Measurements from ENCODE around the gene NSD2. TPM values are rescaled to one million over a fixed set of nuclear protein-coding genes. Genes with fewer than 3 reads are reported as not detected.

Gene NSD2
- total RNA-seq, 2 donors from 2014 or later = 80.1 to 176 TPM

DNA sequence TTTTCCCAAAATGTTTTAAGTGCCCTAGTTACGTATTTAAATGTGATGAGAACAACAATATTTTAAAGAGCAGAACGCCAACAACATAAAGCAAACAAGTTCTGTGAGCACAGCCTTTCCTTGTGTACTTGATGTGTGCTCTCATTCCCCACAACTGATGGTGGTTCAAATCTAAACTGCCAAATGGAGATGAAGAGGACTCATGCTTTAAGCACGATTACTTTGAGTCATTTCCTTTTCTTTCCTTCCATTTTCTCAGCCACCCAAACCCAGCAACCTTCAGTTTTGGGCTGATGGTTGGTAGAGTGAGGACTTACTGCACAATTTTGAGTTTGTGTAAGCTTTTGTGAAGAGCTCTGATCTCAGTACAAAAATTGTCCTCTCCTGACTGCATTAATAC is 1.7 kb downstream of the NSD2 start:
- DNase-seq = no peak
- peaks cover 8% of the 10 kb centered on the region for H3K4me1 ChIP-seq
- H3K9me3 ChIP-seq = no peaks in the 10 kb centered on the region
- intact Hi-C loops (cut with DNase I) = no loop called here
- peak overlapping the region in 1 of 2 donors; percentile 88 for H3K9ac ChIP-seq (ENCODE audit: low read depth in 2 of 2, low read length in 2 of 2)
- H3K36me3 ChIP-seq = no peaks in the 10 kb centered on the region
- no peaks in the 10 kb centered on the region for H3K27me3 ChIP-seq
- TF ChIP-seq, protein P1, sequence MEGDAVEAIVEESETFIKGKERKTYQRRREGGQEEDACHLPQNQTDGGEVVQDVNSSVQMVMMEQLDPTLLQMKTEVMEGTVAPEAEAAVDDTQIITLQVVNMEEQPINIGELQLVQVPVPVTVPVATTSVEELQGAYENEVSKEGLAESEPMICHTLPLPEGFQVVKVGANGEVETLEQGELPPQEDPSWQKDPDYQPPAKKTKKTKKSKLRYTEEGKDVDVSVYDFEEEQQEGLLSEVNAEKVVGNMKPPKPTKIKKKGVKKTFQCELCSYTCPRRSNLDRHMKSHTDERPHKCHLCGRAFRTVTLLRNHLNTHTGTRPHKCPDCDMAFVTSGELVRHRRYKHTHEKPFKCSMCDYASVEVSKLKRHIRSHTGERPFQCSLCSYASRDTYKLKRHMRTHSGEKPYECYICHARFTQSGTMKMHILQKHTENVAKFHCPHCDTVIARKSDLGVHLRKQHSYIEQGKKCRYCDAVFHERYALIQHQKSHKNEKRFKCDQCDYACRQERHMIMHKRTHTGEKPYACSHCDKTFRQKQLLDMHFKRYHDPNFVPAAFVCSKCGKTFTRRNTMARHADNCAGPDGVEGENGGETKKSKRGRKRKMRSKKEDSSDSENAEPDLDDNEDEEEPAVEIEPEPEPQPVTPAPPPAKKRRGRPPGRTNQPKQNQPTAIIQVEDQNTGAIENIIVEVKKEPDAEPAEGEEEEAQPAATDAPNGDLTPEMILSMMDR (IDR thresholded peaks at IDR 0.05) = no peak
- H3K27ac ChIP-seq = peak overlapping the region; percentile 55
- no peak overlapping the region for H3K4me3 ChIP-seq

DNA sequence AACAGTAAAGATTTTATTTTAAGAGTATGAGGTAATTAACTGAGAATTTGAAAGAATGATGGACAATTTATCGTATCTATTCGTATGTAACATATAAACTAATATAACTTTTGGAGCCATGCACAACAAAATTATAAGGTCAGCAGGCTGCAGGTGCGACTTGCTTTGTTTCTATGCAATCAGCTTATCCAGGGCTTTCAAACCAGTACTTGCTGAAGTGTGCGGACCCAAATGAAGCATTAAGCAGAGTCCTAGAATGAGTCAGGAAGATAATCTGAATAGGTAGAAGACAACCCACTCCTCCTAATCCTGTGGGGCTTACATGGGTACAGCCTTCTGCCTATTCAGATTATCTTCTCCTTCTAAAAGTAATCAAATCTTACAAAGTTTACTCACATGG is 2.1 kb downstream of the NSD2 start:
- peak overlapping the region in 1 of 2 donors; percentile 88 for H3K9ac ChIP-seq (ENCODE audit: low read depth in 2 of 2, low read length in 2 of 2)
- no peaks in the 10 kb centered on the region for H3K9me3 ChIP-seq
- intact Hi-C loops (cut with DNase I) = no loop called here
- no peaks in the 10 kb centered on the region for H3K36me3 ChIP-seq
- peak overlapping the region; percentile 55 for H3K27ac ChIP-seq
- H3K4me1 ChIP-seq = peaks cover 8% of the 10 kb centered on the region
- H3K4me3 ChIP-seq = no peak overlapping the region
- no peak for DNase-seq
- TF ChIP-seq, protein P1 (IDR thresholded peaks at IDR 0.05) = no peak
- no peaks in the 10 kb centered on the region for H3K27me3 ChIP-seq

DNA sequence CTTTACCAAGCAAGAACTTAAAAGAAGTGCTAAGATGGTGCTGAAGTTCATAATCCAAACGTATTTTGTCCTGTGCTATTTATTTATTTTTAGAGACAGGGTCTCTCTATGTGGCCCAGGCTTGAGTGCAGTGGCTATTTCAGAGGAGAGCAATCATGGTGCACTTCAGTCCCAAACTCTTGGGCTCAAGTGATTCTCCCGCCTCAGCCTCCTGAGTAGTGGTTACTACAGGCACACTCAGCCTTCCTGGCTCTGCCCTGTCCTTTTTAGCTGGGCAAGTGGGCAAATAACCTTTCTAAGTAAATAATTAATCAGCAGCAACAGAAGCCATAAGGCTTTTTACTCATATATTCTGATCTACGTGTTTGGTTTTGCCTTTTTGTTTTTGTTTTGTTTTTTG is 2.6 kb downstream of the NSD2 start:
- TF ChIP-seq, protein P1 (IDR thresholded peaks at IDR 0.05) = no peak
- no peaks in the 10 kb centered on the region for H3K36me3 ChIP-seq
- H3K4me1 ChIP-seq = peaks cover 8% of the 10 kb centered on the region
- H3K27ac ChIP-seq = peak overlapping the region; percentile 55
- intact Hi-C loops (cut with DNase I) = no loop called here
- H3K4me3 ChIP-seq = no peak overlapping the region
- H3K9ac ChIP-seq (ENCODE audit: low read depth in 2 of 2, low read length in 2 of 2) = peak overlapping the region in 1 of 2 donors; percentile 88
- H3K9me3 ChIP-seq = no peaks in the 10 kb centered on the region
- H3K27me3 ChIP-seq = no peaks in the 10 kb centered on the region
- DNase-seq = peak; percentile 37

DNA sequence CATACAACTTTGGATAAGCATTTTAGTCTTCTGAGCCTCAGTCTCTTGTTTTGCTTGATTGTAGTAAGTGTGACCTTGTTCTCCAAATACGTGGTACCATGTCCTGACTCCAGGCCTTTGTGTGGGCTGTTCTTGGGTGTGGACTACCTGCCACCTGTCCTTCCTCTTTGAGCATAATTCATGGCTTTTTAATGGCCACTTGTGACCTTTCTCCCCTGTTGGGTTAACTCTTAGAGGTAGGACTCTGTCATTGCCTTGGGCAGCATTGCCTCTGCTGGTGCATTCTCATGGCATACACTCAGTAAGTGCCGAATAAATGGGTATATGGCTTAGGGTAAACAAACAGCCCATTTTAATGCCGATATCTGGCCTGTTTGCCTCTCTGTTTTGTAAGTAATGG is 3.0 kb downstream of the NSD2 start:
- peaks cover 8% of the 10 kb centered on the region for H3K4me1 ChIP-seq
- no peaks in the 10 kb centered on the region for H3K9me3 ChIP-seq
- no peaks in the 10 kb centered on the region for H3K27me3 ChIP-seq
- intact Hi-C loops (cut with DNase I) = no loop called here
- peak overlapping the region; percentile 55 for H3K27ac ChIP-seq
- DNase-seq = no peak
- peak overlapping the region in 1 of 2 donors; percentile 14 for H3K9ac ChIP-seq (ENCODE audit: low read depth in 2 of 2, low read length in 2 of 2)
- H3K4me3 ChIP-seq = no peak overlapping the region
- no peaks in the 10 kb centered on the region for H3K36me3 ChIP-seq
- TF ChIP-seq, protein P1 (IDR thresholded peaks at IDR 0.05) = no peak

DNA sequence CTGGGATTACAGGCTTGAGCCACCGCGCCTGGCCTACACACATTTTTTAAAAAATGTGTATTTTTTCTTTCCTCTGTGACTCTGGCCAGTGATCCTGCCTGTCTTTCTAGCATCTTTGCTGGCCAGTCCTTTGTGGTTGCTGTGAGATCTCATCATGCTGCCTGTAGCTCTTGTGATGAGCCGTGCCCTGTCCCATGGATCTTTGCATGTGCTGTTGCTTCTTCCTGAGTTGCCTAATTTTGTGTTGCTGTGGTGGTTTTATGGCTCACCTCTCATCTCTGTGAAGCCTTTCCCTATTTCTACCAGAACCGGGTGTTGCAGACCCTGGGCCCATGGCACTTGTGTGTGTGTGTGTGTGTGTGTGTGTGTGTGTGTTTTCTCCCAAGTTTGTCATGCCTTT is 8.3 kb downstream of the NSD2 start:
- intact Hi-C loops (cut with DNase I) = no loop called here
- Histone ChIP-seq H3K9ac (ENCODE audit: low read depth in 2 of 2, low read length in 2 of 2) (no peak overlapping the region), H3K4me1 (peaks cover 13% of the 10 kb centered on the region), H3K4me3 (no peak overlapping the region), H3K27ac (no peak overlapping the region), H3K9me3 (no peaks in the 10 kb centered on the region), H3K36me3 (no peaks in the 10 kb centered on the region), H3K27me3 (no peaks in the 10 kb centered on the region)
- no peak for DNase-seq
- TF ChIP-seq, protein P1 (IDR thresholded peaks at IDR 0.05) = no peak
